ENCODE results near the gene RPUSD3. TPM values are rescaled to one million over a fixed set of nuclear protein-coding genes. Genes with fewer than 3 reads are reported as not detected.

RPUSD3 gene
- total and polyA plus RNA-seq, 4 donors = 14.4 to 22.7 (median 18.8) TPM

DNA sequence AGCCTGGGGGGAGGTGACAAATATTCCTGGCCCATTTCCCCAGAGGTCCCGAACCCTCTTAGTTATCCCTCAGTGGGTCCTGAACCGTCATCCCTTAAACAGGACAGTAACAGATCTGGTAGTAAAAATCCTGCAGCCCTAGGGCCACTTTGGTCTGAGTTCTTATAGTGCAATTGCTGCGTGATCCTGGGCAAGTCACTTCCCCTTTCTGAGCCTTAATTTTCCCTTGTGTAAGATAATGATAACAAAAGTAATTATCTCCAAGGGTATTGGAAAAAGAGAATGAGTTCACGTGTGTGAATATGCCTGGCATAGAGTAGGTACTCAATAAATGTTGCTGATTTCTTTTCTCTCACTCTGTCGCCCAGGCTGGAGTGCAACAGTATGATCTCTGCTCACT, 43.7 kb upstream of the RPUSD3 start:
- TF ChIP-seq GABPA (IDR thresholded peaks at IDR 0.05 in 1 of 2, conservative IDR thresholded peaks at IDR 0.05 in 1 of 2) (no peak), FOXA1 (IDR thresholded peaks at IDR 0.05) (no peak), EGR1 (IDR thresholded peaks at IDR 0.05; ENCODE audit: low read depth in 2 of 2) (no peak), YY1 (IDR thresholded peaks at IDR 0.05) (no peak), JUND (IDR thresholded peaks at IDR 0.05) (no peak), HNF4A (conservative IDR thresholded peaks at IDR 0.05) (no peak), RXRA (IDR thresholded peaks at IDR 0.05) (no peak), HNF4G (IDR thresholded peaks at IDR 0.05) (no peak), NR2F2 (IDR thresholded peaks at IDR 0.05) (no peak)
- TF ChIP-seq, protein P1, sequence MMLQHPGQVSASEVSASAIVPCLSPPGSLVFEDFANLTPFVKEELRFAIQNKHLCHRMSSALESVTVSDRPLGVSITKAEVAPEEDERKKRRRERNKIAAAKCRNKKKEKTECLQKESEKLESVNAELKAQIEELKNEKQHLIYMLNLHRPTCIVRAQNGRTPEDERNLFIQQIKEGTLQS (IDR thresholded peaks at IDR 0.05) = no peak
- TF ChIP-seq, protein P2, sequence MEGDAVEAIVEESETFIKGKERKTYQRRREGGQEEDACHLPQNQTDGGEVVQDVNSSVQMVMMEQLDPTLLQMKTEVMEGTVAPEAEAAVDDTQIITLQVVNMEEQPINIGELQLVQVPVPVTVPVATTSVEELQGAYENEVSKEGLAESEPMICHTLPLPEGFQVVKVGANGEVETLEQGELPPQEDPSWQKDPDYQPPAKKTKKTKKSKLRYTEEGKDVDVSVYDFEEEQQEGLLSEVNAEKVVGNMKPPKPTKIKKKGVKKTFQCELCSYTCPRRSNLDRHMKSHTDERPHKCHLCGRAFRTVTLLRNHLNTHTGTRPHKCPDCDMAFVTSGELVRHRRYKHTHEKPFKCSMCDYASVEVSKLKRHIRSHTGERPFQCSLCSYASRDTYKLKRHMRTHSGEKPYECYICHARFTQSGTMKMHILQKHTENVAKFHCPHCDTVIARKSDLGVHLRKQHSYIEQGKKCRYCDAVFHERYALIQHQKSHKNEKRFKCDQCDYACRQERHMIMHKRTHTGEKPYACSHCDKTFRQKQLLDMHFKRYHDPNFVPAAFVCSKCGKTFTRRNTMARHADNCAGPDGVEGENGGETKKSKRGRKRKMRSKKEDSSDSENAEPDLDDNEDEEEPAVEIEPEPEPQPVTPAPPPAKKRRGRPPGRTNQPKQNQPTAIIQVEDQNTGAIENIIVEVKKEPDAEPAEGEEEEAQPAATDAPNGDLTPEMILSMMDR (IDR thresholded peaks at IDR 0.05; ENCODE audit: low read depth, low read length, missing input control) = no peak
- TF ChIP-seq, protein P3, sequence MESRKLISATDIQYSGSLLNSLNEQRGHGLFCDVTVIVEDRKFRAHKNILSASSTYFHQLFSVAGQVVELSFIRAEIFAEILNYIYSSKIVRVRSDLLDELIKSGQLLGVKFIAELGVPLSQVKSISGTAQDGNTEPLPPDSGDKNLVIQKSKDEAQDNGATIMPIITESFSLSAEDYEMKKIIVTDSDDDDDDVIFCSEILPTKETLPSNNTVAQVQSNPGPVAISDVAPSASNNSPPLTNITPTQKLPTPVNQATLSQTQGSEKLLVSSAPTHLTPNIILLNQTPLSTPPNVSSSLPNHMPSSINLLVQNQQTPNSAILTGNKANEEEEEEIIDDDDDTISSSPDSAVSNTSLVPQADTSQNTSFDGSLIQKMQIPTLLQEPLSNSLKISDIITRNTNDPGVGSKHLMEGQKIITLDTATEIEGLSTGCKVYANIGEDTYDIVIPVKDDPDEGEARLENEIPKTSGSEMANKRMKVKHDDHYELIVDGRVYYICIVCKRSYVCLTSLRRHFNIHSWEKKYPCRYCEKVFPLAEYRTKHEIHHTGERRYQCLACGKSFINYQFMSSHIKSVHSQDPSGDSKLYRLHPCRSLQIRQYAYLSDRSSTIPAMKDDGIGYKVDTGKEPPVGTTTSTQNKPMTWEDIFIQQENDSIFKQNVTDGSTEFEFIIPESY (IDR thresholded peaks at IDR 0.05) = no peak
- TF ChIP-seq, protein P4, sequence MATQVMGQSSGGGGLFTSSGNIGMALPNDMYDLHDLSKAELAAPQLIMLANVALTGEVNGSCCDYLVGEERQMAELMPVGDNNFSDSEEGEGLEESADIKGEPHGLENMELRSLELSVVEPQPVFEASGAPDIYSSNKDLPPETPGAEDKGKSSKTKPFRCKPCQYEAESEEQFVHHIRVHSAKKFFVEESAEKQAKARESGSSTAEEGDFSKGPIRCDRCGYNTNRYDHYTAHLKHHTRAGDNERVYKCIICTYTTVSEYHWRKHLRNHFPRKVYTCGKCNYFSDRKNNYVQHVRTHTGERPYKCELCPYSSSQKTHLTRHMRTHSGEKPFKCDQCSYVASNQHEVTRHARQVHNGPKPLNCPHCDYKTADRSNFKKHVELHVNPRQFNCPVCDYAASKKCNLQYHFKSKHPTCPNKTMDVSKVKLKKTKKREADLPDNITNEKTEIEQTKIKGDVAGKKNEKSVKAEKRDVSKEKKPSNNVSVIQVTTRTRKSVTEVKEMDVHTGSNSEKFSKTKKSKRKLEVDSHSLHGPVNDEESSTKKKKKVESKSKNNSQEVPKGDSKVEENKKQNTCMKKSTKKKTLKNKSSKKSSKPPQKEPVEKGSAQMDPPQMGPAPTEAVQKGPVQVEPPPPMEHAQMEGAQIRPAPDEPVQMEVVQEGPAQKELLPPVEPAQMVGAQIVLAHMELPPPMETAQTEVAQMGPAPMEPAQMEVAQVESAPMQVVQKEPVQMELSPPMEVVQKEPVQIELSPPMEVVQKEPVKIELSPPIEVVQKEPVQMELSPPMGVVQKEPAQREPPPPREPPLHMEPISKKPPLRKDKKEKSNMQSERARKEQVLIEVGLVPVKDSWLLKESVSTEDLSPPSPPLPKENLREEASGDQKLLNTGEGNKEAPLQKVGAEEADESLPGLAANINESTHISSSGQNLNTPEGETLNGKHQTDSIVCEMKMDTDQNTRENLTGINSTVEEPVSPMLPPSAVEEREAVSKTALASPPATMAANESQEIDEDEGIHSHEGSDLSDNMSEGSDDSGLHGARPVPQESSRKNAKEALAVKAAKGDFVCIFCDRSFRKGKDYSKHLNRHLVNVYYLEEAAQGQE (IDR thresholded peaks at IDR 0.05) = no peak
- Histone ChIP-seq H3K36me3 (ENCODE audit: control insufficient read depth in 4 of 4, insufficient read depth in 3 of 4, low read depth in 1 of 4, low read length in 3 of 4) (no peaks in the 10 kb centered on the region), H3K4me1 (ENCODE audit: control insufficient read depth in 4 of 4, insufficient read depth in 4 of 4, low read length in 3 of 4) (peaks cover 2 to 12% (median 6%) of the 10 kb centered on the region in 4 donors), H3K9me3 (ENCODE audit: control insufficient read depth in 4 of 4, low read length in 3 of 4) (no peaks in the 10 kb centered on the region), H3K4me3 (ENCODE audit: low read depth in 1 of 3, low read length in 3 of 3) (no peak overlapping the region), H3K27me3 (ENCODE audit: control insufficient read depth in 4 of 4, insufficient read depth in 4 of 4, low read length in 3 of 4) (no peaks in the 10 kb centered on the region), H3K27ac (ENCODE audit: low read depth in 1 of 2, low read length in 2 of 2) (no peak overlapping the region), H3K9ac (ENCODE audit: low read depth in 1 of 2, low read length in 2 of 2) (no peak overlapping the region)
- 91% methylated on average over 5 of the region's 5 CpGs for WGBS
- DNase-seq (ENCODE audit: low spot score) = no peak

DNA sequence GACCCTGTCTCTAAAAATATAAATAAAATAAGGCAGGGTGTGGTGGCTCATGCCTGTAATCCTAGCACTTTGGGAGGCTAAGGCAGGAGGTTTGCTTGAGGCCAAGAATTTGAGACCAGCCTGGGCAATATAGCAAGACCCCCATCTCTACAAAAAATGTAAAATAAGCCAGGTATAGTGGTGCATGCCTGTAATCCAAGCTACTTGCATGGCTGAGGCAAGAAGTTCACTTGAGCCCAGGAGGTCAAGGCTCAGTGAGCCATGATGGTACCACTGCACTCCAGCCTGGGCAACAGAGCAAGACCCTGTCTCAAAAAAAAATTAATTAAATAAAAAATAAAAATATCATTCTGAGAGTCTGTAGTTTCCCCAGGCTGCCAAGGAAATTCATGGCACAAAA, 42.5 kb upstream of the RPUSD3 start:
- no peak overlapping the region for H3K9ac ChIP-seq (ENCODE audit: low read depth in 1 of 2, low read length in 2 of 2)
- DNase-seq (ENCODE audit: low spot score) = no peak
- TF ChIP-seq RAD21 (IDR thresholded peaks at IDR 0.05) (no peak), TAF1 (conservative IDR thresholded peaks at IDR 0.05) (no peak), HNF4A (conservative IDR thresholded peaks at IDR 0.05) (no peak), JUND (IDR thresholded peaks at IDR 0.05) (no peak), YY1 (IDR thresholded peaks at IDR 0.05) (no peak)
- TF ChIP-seq, protein P4 (IDR thresholded peaks at IDR 0.05) = no peak
- TF ChIP-seq, protein P1 (IDR thresholded peaks at IDR 0.05) = no peak
- TF ChIP-seq, protein P5, sequence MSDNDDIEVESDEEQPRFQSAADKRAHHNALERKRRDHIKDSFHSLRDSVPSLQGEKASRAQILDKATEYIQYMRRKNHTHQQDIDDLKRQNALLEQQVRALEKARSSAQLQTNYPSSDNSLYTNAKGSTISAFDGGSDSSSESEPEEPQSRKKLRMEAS (IDR thresholded peaks at IDR 0.05) = no peak
- TF ChIP-seq, protein P3 (IDR thresholded peaks at IDR 0.05) = no peak
- H3K4me3 ChIP-seq (ENCODE audit: low read depth in 1 of 3, low read length in 3 of 3) = no peak overlapping the region
- H3K9me3 ChIP-seq (ENCODE audit: control insufficient read depth in 4 of 4, low read length in 3 of 4) = no peaks in the 10 kb centered on the region
- no peak overlapping the region for H3K27ac ChIP-seq (ENCODE audit: low read depth in 1 of 2, low read length in 2 of 2)
- peaks cover 0 to 9% (median 0%) of the 10 kb centered on the region in 4 donors for H3K4me1 ChIP-seq (ENCODE audit: control insufficient read depth in 4 of 4, insufficient read depth in 4 of 4, low read length in 3 of 4)
- no peaks in the 10 kb centered on the region for H3K36me3 ChIP-seq (ENCODE audit: control insufficient read depth in 4 of 4, insufficient read depth in 3 of 4, low read depth in 1 of 4, low read length in 3 of 4)
- H3K27me3 ChIP-seq (ENCODE audit: control insufficient read depth in 4 of 4, insufficient read depth in 4 of 4, low read length in 3 of 4) = no peaks in the 10 kb centered on the region
